GM21447 (cell line): ENCODE measurements around the gene SLC34A3.

Source experiments
- ATAC-seq: cut with Tn5 transposase; IDR thresholded peaks from one replicate; pipeline ENCODE4 v1.9.1; 2021; ENCODE audit not compliant: unreplicated experiment

The SLC34A3 gene

GRCh38 chr9:137275203-137275587, 44.5 kb downstream of the SLC34A3 start:
- ATAC-seq: no peak

DNA sequence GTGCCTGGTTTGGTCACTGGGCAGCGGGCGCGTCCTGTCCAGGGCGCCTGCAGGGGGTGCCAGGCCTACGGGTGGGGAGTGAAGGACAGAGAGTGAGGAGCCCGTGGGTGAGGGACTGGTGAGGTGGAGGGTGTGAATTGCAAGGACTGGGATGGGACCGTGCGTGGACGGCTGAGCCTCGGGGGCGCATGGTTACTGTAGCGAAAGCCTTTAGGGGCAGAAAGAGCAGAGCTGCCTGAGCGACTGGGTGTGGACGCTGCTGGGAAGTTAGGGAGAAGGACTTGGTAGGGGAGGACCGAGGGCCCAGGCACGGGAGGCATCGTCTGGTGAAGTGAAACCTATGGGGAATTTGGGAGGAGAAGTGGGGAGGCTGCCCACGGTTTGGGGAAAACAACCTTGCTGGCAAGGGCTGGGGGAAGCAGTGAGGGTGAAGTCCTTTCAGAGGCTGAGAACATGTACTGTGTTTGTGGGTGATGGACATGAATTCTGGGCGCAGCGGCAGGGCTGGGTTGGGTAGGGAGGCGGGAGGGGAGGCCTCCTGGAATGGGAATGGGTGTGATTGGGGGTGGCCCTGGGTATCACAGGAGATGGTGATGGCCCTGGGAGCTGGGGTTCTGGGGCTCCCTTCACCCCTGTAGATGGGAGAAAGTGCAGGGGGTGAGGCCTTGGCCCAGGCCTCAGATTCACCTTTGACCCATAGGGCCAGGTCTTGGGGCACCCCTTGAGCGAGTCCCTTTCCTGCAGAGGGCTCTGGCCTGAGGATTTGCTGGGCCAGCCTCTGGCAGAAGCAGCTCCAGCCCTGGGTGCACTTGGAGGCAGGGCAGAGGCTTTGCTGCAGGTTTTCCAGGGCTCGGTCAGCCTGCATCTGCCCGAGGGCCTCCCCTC, 45.1 kb downstream of the SLC34A3 start:
- no peak for ATAC-seq

DNA sequence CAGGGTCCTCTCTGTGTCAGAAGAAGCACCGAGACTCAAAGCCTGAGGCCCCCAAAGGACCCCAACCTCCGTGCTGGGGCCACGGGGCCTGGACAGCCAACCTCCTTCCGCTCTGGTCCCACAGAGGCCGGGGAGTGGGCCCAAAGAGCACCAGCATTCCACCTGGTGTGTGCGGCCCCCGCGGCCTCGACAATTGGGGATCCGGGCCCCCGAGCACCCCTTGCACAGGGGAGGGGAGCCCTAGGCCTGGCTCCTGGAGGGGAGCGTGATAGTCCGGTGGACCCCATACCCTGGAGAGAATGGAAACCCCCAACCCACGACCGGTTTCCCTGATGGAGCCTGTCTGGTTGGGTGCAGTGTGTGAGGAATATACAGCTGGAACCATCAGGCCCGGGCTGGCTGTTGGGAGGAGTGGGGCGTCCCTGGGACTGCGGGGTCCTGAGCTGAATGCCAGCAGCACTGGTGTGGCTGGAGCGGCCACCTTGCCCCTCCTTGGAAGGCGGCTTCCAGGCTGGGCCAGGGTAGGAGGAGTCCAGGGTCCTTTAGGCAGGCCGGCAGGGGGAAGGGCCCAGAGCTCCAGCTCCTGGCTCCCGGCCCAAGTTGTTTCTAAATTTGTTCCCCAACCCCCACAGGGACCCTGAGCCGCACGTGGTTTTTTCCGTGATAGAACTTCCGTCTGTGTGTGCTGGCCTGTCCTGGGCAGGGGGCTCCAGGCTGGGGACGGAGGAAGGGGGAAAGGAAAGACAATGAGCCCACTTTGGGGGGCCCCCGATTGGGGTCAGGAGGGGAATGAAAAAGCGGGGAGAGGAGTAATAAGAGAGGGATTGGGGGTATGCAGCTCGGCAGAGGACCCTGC, 46.0 kb downstream of the SLC34A3 start:
- no peak for ATAC-seq

GRCh38 chr9:137277329-137278041, 46.8 kb downstream of the SLC34A3 start, which contains the start of gene TOR4A:
TOR4A (plus strand) TSS chr9:137277726; CDS start chr9:137278690, 964 bp downstream.
- ATAC-seq: peak; percentile 78

DNA sequence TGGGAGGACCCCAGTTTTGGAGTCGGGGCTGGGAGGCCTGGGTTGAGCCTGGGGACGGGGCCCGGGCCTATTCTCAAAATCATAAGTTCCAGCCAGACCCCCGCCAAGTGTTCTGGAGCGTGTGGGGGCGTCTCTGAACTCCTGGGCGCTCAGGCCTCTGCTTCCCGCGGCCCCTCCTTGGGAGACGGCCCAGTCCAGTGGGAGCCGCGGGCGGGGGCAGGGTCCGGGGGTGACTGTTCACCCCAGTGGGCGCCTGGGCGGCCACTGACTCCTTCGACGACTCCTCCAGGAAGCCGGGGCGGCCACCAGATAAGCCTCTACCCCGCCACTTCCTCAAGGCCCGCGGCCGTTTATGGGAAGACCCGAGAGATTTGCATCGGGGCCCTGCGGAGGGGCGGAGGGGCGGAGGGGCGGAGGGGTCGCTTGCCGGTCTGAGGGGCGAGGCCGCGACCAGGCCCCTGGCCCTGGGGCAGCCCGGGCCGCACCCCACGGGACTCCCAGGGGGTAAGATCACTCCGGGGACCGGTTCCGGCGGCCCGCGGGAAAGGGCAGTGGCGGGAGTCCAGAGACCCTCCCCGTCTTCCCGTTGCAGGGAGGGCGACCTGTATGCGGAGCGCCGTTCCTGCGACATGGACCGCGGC, 47.5 kb downstream of the SLC34A3 start:
- no peak for ATAC-seq

DNA sequence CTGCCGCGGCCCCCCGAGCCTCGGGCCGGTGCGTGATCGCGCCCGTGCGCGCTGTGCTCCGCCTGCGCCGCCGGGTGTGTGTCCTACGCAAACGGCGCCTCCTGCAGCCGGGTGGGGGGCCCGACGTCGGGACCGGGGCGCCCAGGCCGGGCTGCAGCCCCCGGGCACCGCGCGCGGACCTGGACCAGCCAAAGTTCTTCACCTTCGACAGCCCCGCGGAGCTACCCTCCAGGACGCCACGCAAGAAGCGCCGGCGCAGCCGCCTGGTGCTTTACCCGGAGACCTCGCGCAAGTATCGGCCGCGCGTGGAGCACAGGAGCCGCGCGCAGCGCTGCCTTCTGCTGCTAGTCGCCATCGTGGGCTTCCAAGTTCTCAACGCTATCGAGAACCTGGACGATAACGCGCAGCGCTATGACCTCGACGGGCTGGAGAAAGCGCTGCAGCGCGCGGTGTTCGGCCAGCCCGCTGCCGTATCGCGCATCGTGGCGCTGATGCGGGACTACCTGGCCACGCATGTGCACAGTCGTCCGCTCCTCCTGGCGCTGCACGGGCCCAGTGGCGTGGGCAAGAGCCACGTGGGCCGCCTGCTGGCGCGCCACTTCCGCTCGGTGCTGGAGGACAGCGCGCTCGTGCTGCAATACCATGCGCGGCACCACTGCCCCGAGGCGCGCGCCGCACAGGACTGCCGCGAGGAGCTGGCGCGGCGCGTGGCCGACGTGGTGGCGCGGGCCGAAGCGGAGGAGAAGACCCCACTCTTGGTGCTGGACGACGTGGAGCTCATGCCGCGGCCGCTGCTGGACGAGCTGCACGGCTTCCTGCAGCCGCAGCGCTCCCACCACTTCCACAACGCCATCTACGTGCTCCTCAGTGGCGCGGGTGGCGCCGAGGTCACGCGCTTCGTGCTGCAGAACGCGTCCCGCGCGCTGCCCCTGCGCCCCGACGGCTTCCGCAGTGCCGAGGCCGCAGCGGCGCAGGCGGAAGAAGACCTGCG, 48.3 kb downstream of the SLC34A3 start:
- no peak for ATAC-seq

DNA sequence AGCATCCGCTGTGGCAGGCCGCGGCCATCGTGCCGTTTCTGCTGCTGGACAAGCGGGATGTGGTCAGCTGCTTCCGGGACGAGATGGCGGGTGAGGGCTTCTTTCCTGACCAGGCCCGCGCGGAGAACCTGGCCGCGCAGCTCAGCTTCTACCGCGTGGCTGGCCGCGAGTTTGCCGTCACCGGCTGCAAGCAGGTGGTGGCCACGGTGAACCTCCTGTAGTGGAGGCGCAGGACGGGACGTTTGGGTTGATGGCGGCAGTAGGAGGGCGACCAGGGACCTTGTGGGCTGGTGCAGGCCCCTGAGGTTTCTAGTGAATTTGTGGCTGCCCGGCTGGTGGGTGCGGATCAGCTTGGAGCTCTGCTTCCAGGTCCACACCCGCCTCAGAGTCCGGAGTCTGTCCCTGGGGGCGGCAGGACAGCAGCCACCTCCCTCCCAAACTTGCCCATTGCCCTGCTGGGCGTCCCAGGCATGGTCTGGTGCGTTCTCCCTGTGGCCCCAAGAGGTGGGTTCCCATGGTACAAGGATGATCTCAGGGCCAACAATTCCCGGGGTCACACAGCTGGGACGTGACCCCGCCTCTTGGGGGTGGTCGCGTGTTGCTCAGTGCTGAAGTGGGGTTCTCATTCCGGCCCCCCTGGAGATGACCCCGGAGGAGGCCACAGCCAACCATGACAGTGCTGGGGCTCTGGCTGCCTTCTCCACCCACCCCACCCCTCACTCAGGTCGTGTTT, 49.2 kb downstream of the SLC34A3 start:
- ATAC-seq: no peak

DNA sequence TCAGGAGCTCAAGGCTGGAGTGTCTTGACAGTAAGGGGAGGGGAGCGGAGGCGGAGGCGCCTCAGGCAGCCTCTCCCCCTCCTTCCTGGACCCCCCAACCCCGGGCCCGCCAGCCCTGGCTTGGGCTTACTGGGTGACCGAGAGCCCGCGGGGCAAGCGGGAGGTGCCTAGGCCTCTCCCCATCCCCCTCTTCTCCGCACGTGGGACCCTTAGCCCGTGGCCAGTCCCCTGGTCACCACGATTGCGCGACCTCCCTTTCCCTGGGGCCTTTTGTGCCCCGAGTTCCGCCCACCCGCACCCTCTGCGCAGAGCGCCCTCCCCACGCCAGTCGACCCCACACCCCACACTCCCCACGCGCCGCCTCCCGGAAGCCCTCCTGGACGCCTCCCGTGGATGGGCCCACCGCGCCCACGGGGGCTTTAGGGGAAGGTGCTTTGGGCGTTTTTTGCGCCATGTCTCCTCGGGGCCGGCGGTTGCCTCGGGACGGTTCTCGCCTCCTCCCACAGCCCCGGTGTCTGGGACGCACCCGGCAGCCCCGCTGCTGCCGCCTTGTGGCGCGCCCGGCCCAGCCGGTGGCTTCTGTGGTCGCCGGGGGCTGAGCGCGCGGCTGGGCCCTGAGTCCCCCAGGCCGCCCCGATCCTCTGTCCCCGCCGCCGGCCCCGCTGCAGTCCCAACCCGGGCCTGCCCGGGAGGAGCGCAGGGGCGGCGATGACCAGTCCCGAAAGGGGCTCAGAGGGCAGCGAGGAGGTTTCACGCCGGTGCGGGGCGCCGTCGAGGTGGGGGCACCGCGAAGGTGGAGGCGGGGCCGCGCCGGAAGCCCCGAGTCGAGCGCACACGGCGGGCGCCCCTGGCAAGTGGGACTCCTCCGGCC, 50.0 kb downstream of the SLC34A3 start:
- ATAC-seq: no peak

DNA sequence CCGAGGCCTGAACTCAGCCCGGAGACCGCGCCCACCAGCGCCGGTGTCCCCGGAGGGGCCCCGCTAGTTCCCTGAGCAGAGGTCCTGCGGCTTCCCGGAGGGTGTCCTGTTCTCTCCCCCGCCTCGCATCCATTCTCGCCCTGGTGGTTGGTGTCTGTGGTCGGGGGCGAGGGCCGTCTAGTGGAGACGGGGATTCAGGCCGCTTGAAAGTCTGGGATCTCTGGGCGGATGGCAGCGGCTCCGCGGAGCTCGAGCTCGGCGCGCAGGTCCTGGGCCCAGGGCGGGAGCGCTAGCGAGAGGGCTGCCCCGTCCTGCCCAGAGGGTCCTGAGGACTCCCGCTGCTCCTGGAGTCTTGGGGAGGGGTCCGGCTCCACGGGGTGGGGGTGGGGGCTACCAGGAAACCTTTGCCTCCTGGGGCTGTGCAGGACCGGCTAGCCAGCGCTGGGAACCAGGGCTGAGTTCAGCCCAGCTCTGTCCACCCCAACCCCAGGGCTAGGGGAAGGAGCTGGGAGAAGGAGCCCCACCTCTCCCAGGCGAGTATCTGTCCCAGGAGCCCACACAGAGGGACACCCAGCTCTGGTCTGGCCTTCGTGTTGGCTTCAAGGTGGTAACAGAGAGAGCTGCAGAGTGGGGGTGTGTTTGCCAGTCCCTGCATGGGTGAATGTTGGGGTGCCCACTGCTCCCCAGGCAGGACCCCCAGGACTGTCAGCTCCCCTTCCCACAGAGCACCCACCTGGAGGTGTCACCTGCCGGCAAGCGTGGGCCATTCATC, 50.8 kb downstream of the SLC34A3 start:
- ATAC-seq: no peak
